IMR-90 (cell line): Measurements from ENCODE around the gene GOLPH3L.
"Not testable (repeated sequence)": the region's sequence is repeated elsewhere in the genome, so short reads cannot be mapped to it uniquely, and the experiment has no call there.

Experiments
- BHLHE40 ChIP-seq: fragments of 150-350 bp; IDR thresholded peaks from 2 replicates; pipeline ENCODE4 v1.6.1; 2016; ENCODE audit warnings: mild to moderate bottlenecking, low read depth, low read length
- CTCF ChIP-seq: conservative IDR thresholded peaks from 2 replicates; pipeline ENCODE4 v1.5.1; 2012; ENCODE audit warnings: mild to moderate bottlenecking, low read depth, low read length, improper control_type of control experiment
- FOS ChIP-seq: fragments of 150-350 bp; IDR thresholded peaks from 2 replicates; pipeline ENCODE4 v1.6.1; 2016; ENCODE audit warnings: low read depth, low read length
- MAFK ChIP-seq: IDR thresholded peaks from 2 replicates; pipeline ENCODE4 v1.6.1; 2012; ENCODE audit warnings: low read depth, low read length, improper control_type of control experiment
- MAZ ChIP-seq: IDR thresholded peaks from 2 replicates; pipeline ENCODE4 v1.6.1; 2012; ENCODE audit warnings: low read depth, mild to moderate bottlenecking, low read length, improper control_type of control experiment, moderate library complexity, borderline replicate concordance
- MXI1 ChIP-seq: IDR thresholded peaks from 2 replicates; pipeline ENCODE4 v1.6.1; 2012; ENCODE audit warnings: low read depth, mild to moderate bottlenecking, low read length, moderate library complexity, borderline replicate concordance
- NFE2L2 ChIP-seq: fragments of 150-350 bp; IDR thresholded peaks from 2 replicates; pipeline ENCODE4 v1.6.1; 2016; ENCODE audit warnings: low read depth, mild to moderate bottlenecking, low read length
- POLR2A ChIP-seq: IDR thresholded peaks from 2 replicates; pipeline ENCODE4 v1.6.1; 2012; ENCODE audit warnings: mild to moderate bottlenecking, low read depth, low read length
- RAD21 ChIP-seq: IDR thresholded peaks from 2 replicates; pipeline ENCODE4 v1.6.1; 2012; ENCODE audit warnings: low read length, improper control_type of control experiment
- RCOR1 ChIP-seq: IDR thresholded peaks from 2 replicates; pipeline ENCODE4 v1.6.1; 2012; ENCODE audit warnings: mild to moderate bottlenecking, low read length, improper control_type of control experiment; ENCODE audit not compliant: insufficient replicate concordance
- USF2 ChIP-seq: fragments of 150-350 bp; IDR thresholded peaks from 2 replicates; pipeline ENCODE4 v1.6.1; 2017; ENCODE audit warnings: mild to moderate bottlenecking, antibody characterized with exemption, low read length, low read depth

GRCh38 chr1:150605451-150605731, 91.6 kb downstream of the GOLPH3L start:
- not testable (repeated sequence) for TF ChIP-seq POLR2A, CTCF, MAFK, USF2, RAD21, MXI1, BHLHE40, MAZ, RCOR1, FOS, NFE2L2
